HepG2 (cell line): Measurements from ENCODE around the gene PLCB1. TPM values are rescaled to one million over a fixed set of nuclear protein-coding genes. Genes with fewer than 3 reads are reported as not detected.

Experiments used
- RERE ChIP-seq: IDR thresholded peaks from 2 replicates; pipeline ENCODE4 v1.6.1; 2016; ENCODE audit warnings: low read depth, missing genetic modification reagents, missing compliant biosample characterization
- TBP ChIP-seq: sonication (generic); formaldehyde crosslinking; IDR thresholded peaks from 2 replicates; pipeline ENCODE4 v1.5.0; 2020; ENCODE audit warnings: missing genetic modification reagents
- ZBED4 ChIP-seq: sonication (generic); formaldehyde crosslinking; IDR thresholded peaks from 2 replicates; pipeline ENCODE4 v1.4.0; 2020; ENCODE audit warnings: missing genetic modification reagents, borderline replicate concordance
- ZBTB49 ChIP-seq: sonication (generic); formaldehyde crosslinking; IDR thresholded peaks from 2 replicates; pipeline ENCODE4 v1.4.0; 2020; ENCODE audit warnings: missing genetic modification reagents, borderline replicate concordance
- polyA plus RNA-seq, 8 experiments: library from polyadenylated mRNA; depleted of rRNA in 3 of 8; stranded (reverse) in 7 of 8; unstranded in 1 of 8; fragments of >200 nt; fragmentation: Illumina TruSeq in 4 of 8; extraction: Trizol in 4 of 8; gene quantifications; 2 replicates each; pipeline versions ENCODE4 v1.2.1 to v1.2.3, GENCODE V29; 2011 to 2016; ENCODE audit warnings: low read depth in 4 of 8, missing spikeins in 1 of 8, mixed read lengths in 1 of 8; ENCODE audit not compliant: insufficient read depth in 1 of 8
- total RNA-seq, 5 experiments: library from RNA; depleted of rRNA; stranded (reverse); fragments of >200 nt; fragmentation: Illumina TruSeq; extraction: Trizol; gene quantifications; 2 replicates each; pipeline ENCODE4 v1.2.3, GENCODE V29; 2016; ENCODE audit warnings: low read depth in 1 of 5

Gene PLCB1
- total and polyA plus RNA-seq, 2 of the 13 experiments (the other 11 are each of a cell fraction or from before 2014, with no cell fraction given) = 42.4 to 55.9 TPM

- no peak for TF ChIP-seq ZBED4 (CRISPR knock-in tag)
- TF ChIP-seq ZBTB49 (CRISPR knock-in tag) = no peak
- no peak for TF ChIP-seq RERE (CRISPR knock-in tag)
- no peak for TF ChIP-seq TBP
- TF ChIP-seq, all 625 proteins: peak for 0
Observed at GRCh38 chr20:8370774-8371173, 238.7 kb downstream of the PLCB1 start (continued).
